ENCODE measurements around the gene SLC4A5.

- TF ChIP-seq EP300 (IDR thresholded peaks at IDR 0.05; ENCODE audit: borderline replicate concordance) (no peak), TCF12 (IDR thresholded peaks at IDR 0.05; ENCODE audit: low read depth) (no peak), REST (IDR thresholded peaks at IDR 0.05; ENCODE audit: low read depth) (no peak), MAX (IDR thresholded peaks at IDR 0.05) (no peak), CREB1 (IDR thresholded peaks at IDR 0.05; ENCODE audit: low read depth) (no peak), USF1 (IDR thresholded peaks at IDR 0.05) (no peak), TAF1 (IDR thresholded peaks at IDR 0.05; ENCODE audit: low read depth) (no peak), FOXM1 (IDR thresholded peaks at IDR 0.05; ENCODE audit: borderline replicate concordance, low read depth) (no peak)
These were observed 148.4 kb downstream of the SLC4A5 start for GRCh38 chr2:74194799-74195198.
